Testis (tissue), 2 donors: Measurements from ENCODE around the gene RHBDF1.

Source experiments
- CTCF ChIP-seq, 3 experiments: fragments of 450-650 bp in 2 of 3; fragments of 200-600 bp in 1 of 3; sonication (generic) in 1 of 3; IDR thresholded peaks; one replicate each; pipeline ENCODE4 v1.5.1; 2016 to 2019; ENCODE audit warnings: antibody characterized with exemption in 3 of 3, mild to moderate bottlenecking in 2 of 3, moderate library complexity in 1 of 3
- POLR2A ChIP-seq: fragments of 450-650 bp; IDR thresholded peaks from one replicate; pipeline ENCODE4 v1.6.1; 2017; ENCODE audit warnings: antibody characterized with exemption, mild to moderate bottlenecking, moderate library complexity

- TF ChIP-seq CTCF (IDR thresholded peaks at IDR 0.05) (no peak), POLR2A (no peak)
These were observed 22.5 kb upstream of the RHBDF1 start for GRCh38 chr16:94918-95265.
